DND-41 (cell line): Measurements from ENCODE around the gene BCL11B.

Source experiments
- CTCF ChIP-seq: IDR thresholded peaks from 2 replicates; pipeline ENCODE4 v1.5.1; 2012; ENCODE audit warnings: borderline replicate concordance, low read length, moderate library complexity, mild to moderate bottlenecking; ENCODE audit not compliant: poor library complexity, severe bottlenecking; ENCODE audit errors: extremely low read depth
- EZH2 ChIP-seq: IDR thresholded peaks from 3 replicates; pipeline ENCODE4 v1.6.1; 2012; ENCODE audit warnings: borderline replicate concordance, low read depth, mild to moderate bottlenecking, moderate library complexity, low read length, inconsistent platforms; ENCODE audit not compliant: severe bottlenecking

- TF ChIP-seq CTCF = no peak
- TF ChIP-seq EZH2 = no peak
Observed at GRCh38 chr14:99267381-99267780, 4.6 kb downstream of the BCL11B start.
